Small intestine (tissue), 7 donors: ENCODE results near the gene TMEM127. TPM values are rescaled to one million over a fixed set of nuclear protein-coding genes. Genes with fewer than 3 reads are reported as not detected.

ENCODE experiments used
- DNase-seq, 2 donors: peaks; one replicate each; pipeline versions ENCODE4 v3.0.0 to v3.0.0-alpha.2; 2013
- FAIRE-seq: peaks from 2 replicates; lab custom pipeline; 2012; peaks lifted over from hg19 to GRCh38; lab: Jason Lieb, UNC
- H3K27ac ChIP-seq, 3 donors: one replicate each; pipeline ENCODE4 v1.5.1; 2013; ENCODE audit warnings: low read length in 2 of 3, mild to moderate bottlenecking in 2 of 3, control low read depth in 1 of 3, inconsistent platforms in 1 of 3, low read depth in 1 of 3, moderate library complexity in 1 of 3
- H3K27me3 ChIP-seq, 3 donors: one replicate each; pipeline ENCODE4 v1.6.1; 2013; ENCODE audit warnings: low read length in 3 of 3, inconsistent platforms in 1 of 3; ENCODE audit not compliant: control insufficient read depth in 3 of 3, insufficient read depth in 3 of 3
- H3K36me3 ChIP-seq, 3 donors: one replicate each; pipeline ENCODE4 v1.6.1; 2013; ENCODE audit warnings: low read length in 3 of 3, inconsistent platforms in 1 of 3, low read depth in 1 of 3, mild to moderate bottlenecking in 1 of 3, moderate library complexity in 1 of 3; ENCODE audit not compliant: control insufficient read depth in 3 of 3, insufficient read depth in 2 of 3
- H3K4me1 ChIP-seq, 3 donors: one replicate each; pipeline ENCODE4 v1.6.1; 2013; ENCODE audit warnings: low read length in 2 of 3, inconsistent platforms in 1 of 3, low read depth in 1 of 3, mild to moderate bottlenecking in 1 of 3, moderate library complexity in 1 of 3; ENCODE audit not compliant: control insufficient read depth in 3 of 3, insufficient read depth in 2 of 3
- H3K4me3 ChIP-seq, 3 donors: one replicate each; pipeline ENCODE4 v1.5.1; 2013; ENCODE audit warnings: low read length in 3 of 3, control low read depth in 1 of 3, inconsistent platforms in 1 of 3, low read depth in 1 of 3, mild to moderate bottlenecking in 1 of 3, moderate library complexity in 1 of 3
- H3K9me3 ChIP-seq, 2 donors: one replicate each; pipeline ENCODE4 v1.6.1; 2013; ENCODE audit warnings: low read depth in 1 of 2, low read length in 1 of 2; ENCODE audit not compliant: control insufficient read depth in 2 of 2, insufficient read depth in 1 of 2
- WGBS, 3 donors: extraction: QIAGEN DNeasy Blood & Tissue Kit; methylation state at CpG; one replicate each; pipeline ENCODE4 v1.1.7; 2013; 5-methylcytosine and 5-hydroxymethylcytosine counted together
- polyA plus RNA-seq, 4 donors: library from polyadenylated mRNA; stranded (reverse) in 3 of 4; unstranded in 1 of 4; fragments of 200-250 nt in 3 of 4; fragments of 120-200 nt in 1 of 4; gene quantifications; one replicate each; pipeline versions ENCODE4 v1.2.1 to v1.2.3, GENCODE V29; 2013
- donor health status: healthy with polysubstance abuse.
- donor health status: control.
- donor health status: control.
- donor health status: Bipolar disorder and iron deficiency.
- donor health status: healthy.

TMEM127 gene
- polyA plus RNA-seq, 4 donors = 12.1 to 47.9 (median 21.1) TPM

GRCh38 chr2:96245609-96246390 is 20.0 kb downstream of the TMEM127 start:
- no peaks in the 10 kb centered on the region for H3K9me3 ChIP-seq
- peaks cover 0 to 38% (median 3%) of the 10 kb centered on the region in 3 donors for H3K36me3 ChIP-seq
- H3K27ac ChIP-seq = peak overlapping the region in 1 of 3 donors; percentile 33
- no peaks in the 10 kb centered on the region for H3K27me3 ChIP-seq
- no peak for DNase-seq
- no peak for FAIRE-seq
- H3K4me1 ChIP-seq = peaks cover 0 to 5% (median 0%) of the 10 kb centered on the region in 3 donors
- WGBS, 3 donors = 85 to 93% (median 89%) methylated on average over 8 of the region's 8 CpGs
- no peak overlapping the region for H3K4me3 ChIP-seq

- 78 to 92% (median 89%) methylated on average over 5 of the region's 5 CpGs for WGBS, 3 donors
- H3K4me1 ChIP-seq = peaks cover 0 to 6% (median 5%) of the 10 kb centered on the region in 3 donors
- no peak overlapping the region for H3K4me3 ChIP-seq
- no peak overlapping the region for H3K27ac ChIP-seq
- H3K36me3 ChIP-seq = peaks cover 0 to 44% (median 0%) of the 10 kb centered on the region in 3 donors
- FAIRE-seq (no peak), DNase-seq (no peak)
- H3K27me3 ChIP-seq = no peaks in the 10 kb centered on the region
- H3K9me3 ChIP-seq = no peaks in the 10 kb centered on the region
Observed at GRCh38 chr2:96243843-96244242, 22.0 kb downstream of the TMEM127 start.

GRCh38 chr2:96241900-96242611 is 23.7 kb downstream of the TMEM127 start:
- no peak overlapping the region for H3K4me3 ChIP-seq
- H3K4me1 ChIP-seq = peaks cover 2 to 24% (median 5%) of the 10 kb centered on the region in 3 donors
- H3K27ac ChIP-seq = peak overlapping the region; percentile 7 to 94 (median 23)
- WGBS, 3 donors = 56 to 76% (median 63%) methylated on average over 5 of the region's 5 CpGs
- FAIRE-seq = no peak
- peaks cover 0 to 40% (median 0%) of the 10 kb centered on the region in 3 donors for H3K36me3 ChIP-seq
- H3K27me3 ChIP-seq = no peaks in the 10 kb centered on the region
- DNase-seq = peak in 1 of 2 donors; percentile 42
- no peaks in the 10 kb centered on the region for H3K9me3 ChIP-seq

- no peak overlapping the region for H3K4me3 ChIP-seq
- H3K36me3 ChIP-seq = peaks cover 0 to 35% (median 0%) of the 10 kb centered on the region in 3 donors
- DNase-seq (no peak), FAIRE-seq (no peak)
- no peaks in the 10 kb centered on the region for H3K9me3 ChIP-seq
- H3K27ac ChIP-seq = peak overlapping the region in 1 of 3 donors; percentile 16
- no peaks in the 10 kb centered on the region for H3K27me3 ChIP-seq
- peaks cover 2 to 30% (median 5%) of the 10 kb centered on the region in 3 donors for H3K4me1 ChIP-seq
- WGBS, 3 donors = 84 to 90% (median 86%) methylated on average over 2 of the region's 2 CpGs
Observed at GRCh38 chr2:96241227-96241626, 24.6 kb downstream of the TMEM127 start.

- FAIRE-seq (no peak), DNase-seq (no peak)
- H3K4me1 ChIP-seq = peaks cover 2 to 30% (median 5%) of the 10 kb centered on the region in 3 donors
- H3K36me3 ChIP-seq = peaks cover 0 to 30% (median 0%) of the 10 kb centered on the region in 3 donors
- no peaks in the 10 kb centered on the region for H3K9me3 ChIP-seq
- H3K27me3 ChIP-seq = no peaks in the 10 kb centered on the region
- 89 to 94% (median 94%) methylated on average over 9 of the region's 9 CpGs for WGBS, 3 donors
- H3K27ac ChIP-seq = no peak overlapping the region
- no peak overlapping the region for H3K4me3 ChIP-seq
Observed at GRCh38 chr2:96240341-96241038, 25.3 kb downstream of the TMEM127 start.

GRCh38 chr2:96239745-96240264 is 26.0 kb downstream of the TMEM127 start:
- Histone ChIP-seq H3K27ac (no peak overlapping the region), H3K4me3 (no peak overlapping the region), H3K9me3 (no peaks in the 10 kb centered on the region), H3K36me3 (peaks cover 0 to 28% (median 0%) of the 10 kb centered on the region in 3 donors), H3K27me3 (no peaks in the 10 kb centered on the region), H3K4me1 (peaks cover 2 to 30% (median 5%) of the 10 kb centered on the region in 3 donors)
- no peak for FAIRE-seq
- DNase-seq = no peak
- WGBS, 3 donors = 94 to 96% (median 95%) methylated on average over 9 of the region's 9 CpGs

- Histone ChIP-seq H3K27me3 (no peaks in the 10 kb centered on the region), H3K9me3 (no peaks in the 10 kb centered on the region), H3K4me3 (no peak overlapping the region), H3K36me3 (peaks cover 0 to 28% (median 0%) of the 10 kb centered on the region in 3 donors), H3K27ac (no peak overlapping the region), H3K4me1 (peaks cover 2 to 30% (median 5%) of the 10 kb centered on the region in 3 donors)
- no peak for FAIRE-seq
- DNase-seq = no peak
- WGBS, 3 donors = 79 to 83% (median 80%) methylated on average over 3 of the region's 3 CpGs
Observed at GRCh38 chr2:96239091-96239490, 26.7 kb downstream of the TMEM127 start.

- no peak overlapping the region for H3K4me3 ChIP-seq
- 23 to 63% (median 61%) methylated on average over 3 of the region's 3 CpGs for WGBS, 3 donors
- H3K27ac ChIP-seq = peak overlapping the region in 1 of 3 donors; percentile 39
- no peaks in the 10 kb centered on the region for H3K9me3 ChIP-seq
- peaks cover 0 to 26% (median 0%) of the 10 kb centered on the region in 3 donors for H3K36me3 ChIP-seq
- peaks cover 2 to 30% (median 5%) of the 10 kb centered on the region in 3 donors for H3K4me1 ChIP-seq
- no peaks in the 10 kb centered on the region for H3K27me3 ChIP-seq
- FAIRE-seq (no peak), DNase-seq (peak; percentile 78 to 84)
Observed at GRCh38 chr2:96238266-96238665, 27.5 kb downstream of the TMEM127 start.
